ENCODE measurements around the gene SMIM41. TPM values are rescaled to one million over a fixed set of nuclear protein-coding genes. Genes with fewer than 3 reads are reported as not detected.

Gene SMIM41
- total RNA-seq, 1 donor from 2014 or later, result not detected

- no peak for DNase-seq (ENCODE audit: extremely low spot score, unreplicated experiment)
- TF ChIP-seq, protein P1, sequence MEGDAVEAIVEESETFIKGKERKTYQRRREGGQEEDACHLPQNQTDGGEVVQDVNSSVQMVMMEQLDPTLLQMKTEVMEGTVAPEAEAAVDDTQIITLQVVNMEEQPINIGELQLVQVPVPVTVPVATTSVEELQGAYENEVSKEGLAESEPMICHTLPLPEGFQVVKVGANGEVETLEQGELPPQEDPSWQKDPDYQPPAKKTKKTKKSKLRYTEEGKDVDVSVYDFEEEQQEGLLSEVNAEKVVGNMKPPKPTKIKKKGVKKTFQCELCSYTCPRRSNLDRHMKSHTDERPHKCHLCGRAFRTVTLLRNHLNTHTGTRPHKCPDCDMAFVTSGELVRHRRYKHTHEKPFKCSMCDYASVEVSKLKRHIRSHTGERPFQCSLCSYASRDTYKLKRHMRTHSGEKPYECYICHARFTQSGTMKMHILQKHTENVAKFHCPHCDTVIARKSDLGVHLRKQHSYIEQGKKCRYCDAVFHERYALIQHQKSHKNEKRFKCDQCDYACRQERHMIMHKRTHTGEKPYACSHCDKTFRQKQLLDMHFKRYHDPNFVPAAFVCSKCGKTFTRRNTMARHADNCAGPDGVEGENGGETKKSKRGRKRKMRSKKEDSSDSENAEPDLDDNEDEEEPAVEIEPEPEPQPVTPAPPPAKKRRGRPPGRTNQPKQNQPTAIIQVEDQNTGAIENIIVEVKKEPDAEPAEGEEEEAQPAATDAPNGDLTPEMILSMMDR (IDR thresholded peaks at IDR 0.05), result no peak
- Mint-ChIP-seq H3K27me3 (ENCODE audit: unreplicated experiment) (no peaks in the 10 kb centered on the region), H3K36me3 (ENCODE audit: unreplicated experiment) (peaks cover 2% of the 10 kb centered on the region), H3K27ac (ENCODE audit: unreplicated experiment) (no peak overlapping the region), H3K9me3 (ENCODE audit: unreplicated experiment) (no peaks in the 10 kb centered on the region), H3K4me3 (ENCODE audit: unreplicated experiment) (no peak overlapping the region), H3K4me1 (ENCODE audit: unreplicated experiment) (peaks cover 27% of the 10 kb centered on the region)
Measured at GRCh38 chr12:52052468-52053186, 26.9 kb upstream of the SMIM41 start.

GRCh38 chr12:52053536-52054209 lies 25.8 kb upstream of the SMIM41 start:
- Mint-ChIP-seq H3K4me3 (ENCODE audit: unreplicated experiment) (no peak overlapping the region), H3K9me3 (ENCODE audit: unreplicated experiment) (no peaks in the 10 kb centered on the region), H3K27me3 (ENCODE audit: unreplicated experiment) (no peaks in the 10 kb centered on the region), H3K36me3 (ENCODE audit: unreplicated experiment) (peaks cover 2% of the 10 kb centered on the region), H3K27ac (ENCODE audit: unreplicated experiment) (no peak overlapping the region), H3K4me1 (ENCODE audit: unreplicated experiment) (peaks cover 27% of the 10 kb centered on the region)
- TF ChIP-seq, protein P1 (IDR thresholded peaks at IDR 0.05), result no peak
- DNase-seq (ENCODE audit: extremely low spot score, unreplicated experiment), result no peak

- Mint-ChIP-seq H3K36me3 (ENCODE audit: unreplicated experiment) (peaks cover 2% of the 10 kb centered on the region), H3K27ac (ENCODE audit: unreplicated experiment) (no peak overlapping the region), H3K4me1 (ENCODE audit: unreplicated experiment) (peaks cover 24% of the 10 kb centered on the region), H3K4me3 (ENCODE audit: unreplicated experiment) (no peak overlapping the region), H3K27me3 (ENCODE audit: unreplicated experiment) (no peaks in the 10 kb centered on the region), H3K9me3 (ENCODE audit: unreplicated experiment) (no peaks in the 10 kb centered on the region)
- TF ChIP-seq, protein P1 (IDR thresholded peaks at IDR 0.05), result no peak
- DNase-seq (ENCODE audit: extremely low spot score, unreplicated experiment), result no peak
Measured at GRCh38 chr12:52054231-52054832, 25.2 kb upstream of the SMIM41 start.

DNA sequence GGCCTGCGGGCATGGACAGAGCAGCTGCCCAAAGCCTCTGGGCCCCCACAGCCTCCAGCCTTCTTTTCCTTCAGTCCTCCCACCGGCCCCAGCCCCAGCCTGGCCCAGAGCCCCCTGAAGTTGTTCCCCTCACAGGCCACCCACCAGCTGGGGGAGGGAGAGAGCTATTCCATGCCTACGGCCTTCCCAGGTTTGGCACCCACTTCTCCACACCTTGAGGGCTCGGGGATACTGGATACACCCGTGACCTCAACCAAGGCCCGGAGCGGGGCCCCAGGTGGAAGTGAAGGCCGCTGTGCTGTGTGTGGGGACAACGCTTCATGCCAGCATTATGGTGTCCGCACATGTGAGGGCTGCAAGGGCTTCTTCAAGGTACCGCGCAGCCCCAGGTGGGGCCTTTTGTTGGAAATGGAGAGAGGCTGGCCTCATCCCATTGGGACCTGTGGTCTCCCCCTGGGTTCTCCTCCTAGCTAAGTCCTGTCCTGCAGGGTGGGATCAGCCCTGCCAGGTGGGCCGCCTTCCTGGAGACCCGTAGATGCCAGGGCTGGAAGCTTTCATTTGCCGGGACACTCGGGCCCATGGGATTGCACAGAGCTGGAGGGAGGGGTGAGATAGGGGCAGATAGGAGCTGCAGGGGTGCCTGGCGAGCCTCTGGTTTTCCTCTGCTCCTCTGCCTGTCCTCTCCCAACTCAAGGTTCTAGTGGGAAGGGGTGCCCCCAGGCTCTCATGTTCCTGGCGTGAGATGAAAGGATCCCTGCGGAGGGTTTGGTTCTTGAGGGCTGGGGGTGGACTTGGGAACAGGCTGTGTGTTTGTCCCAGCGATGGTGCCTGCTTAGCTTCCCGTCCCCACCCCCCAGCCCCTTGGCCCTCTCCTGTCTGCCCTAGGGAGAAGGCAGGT lies 24.4 kb upstream of the SMIM41 start:
- TF ChIP-seq, protein P1 (IDR thresholded peaks at IDR 0.05), result no peak
- peaks cover 17% of the 10 kb centered on the region for H3K4me1 Mint-ChIP-seq (ENCODE audit: unreplicated experiment)
- H3K9me3 Mint-ChIP-seq (ENCODE audit: unreplicated experiment), result no peaks in the 10 kb centered on the region
- no peak overlapping the region for H3K27ac Mint-ChIP-seq (ENCODE audit: unreplicated experiment)
- H3K4me3 Mint-ChIP-seq (ENCODE audit: unreplicated experiment), result no peak overlapping the region
- H3K36me3 Mint-ChIP-seq (ENCODE audit: unreplicated experiment), result peaks cover 2% of the 10 kb centered on the region
- no peak for DNase-seq (ENCODE audit: extremely low spot score, unreplicated experiment)
- no peaks in the 10 kb centered on the region for H3K27me3 Mint-ChIP-seq (ENCODE audit: unreplicated experiment)

Measured in osteocyte (in vitro differentiated cells).